Glomerular visceral epithelial cell (primary cell): ENCODE measurements around the gene BMPER.
A peak's percentile ranks its signal among the peaks of the same experiment; 100 is the strongest.

Source experiments
- DNase-seq: peaks from one replicate; pipeline ENCODE4 v3.0.0-alpha.2; 2016; ENCODE audit errors: extremely low spot score

The BMPER gene

GRCh38 chr7:33922820-33923219 lies 17.5 kb downstream of the BMPER start:
- DNase-seq = no peak

GRCh38 chr7:33923440-33924229 lies 18.3 kb downstream of the BMPER start:
- DNase-seq = no peak

DNA sequence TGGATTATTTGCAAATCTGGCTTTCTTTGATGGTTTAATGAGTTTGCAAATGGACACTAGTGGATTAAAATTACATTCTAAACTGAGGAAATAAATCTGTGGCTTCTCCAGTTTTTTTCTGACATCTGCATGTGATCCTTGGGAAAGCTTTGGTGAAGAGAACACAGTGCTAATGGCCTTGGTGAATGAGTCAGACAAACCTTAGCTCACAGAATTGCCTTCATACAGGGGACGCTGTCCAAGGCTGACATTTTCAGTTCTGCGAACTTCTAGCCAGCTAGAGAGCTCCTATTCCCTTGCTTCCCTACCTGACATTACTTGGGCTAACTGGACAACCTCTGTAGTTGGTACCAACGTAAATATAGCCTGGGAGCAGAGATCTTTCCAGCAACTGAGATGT lies 21.2 kb downstream of the BMPER start:
- DNase-seq = no peak

- no peak for DNase-seq
Observed at GRCh38 chr7:33928986-33929385, 23.6 kb downstream of the BMPER start.

- no peak for DNase-seq
Observed at GRCh38 chr7:33932221-33932620, 26.9 kb downstream of the BMPER start.

GRCh38 chr7:33932832-33933468 lies 27.6 kb downstream of the BMPER start:
- DNase-seq = peak; percentile 78

- peak; percentile 61 for DNase-seq
Observed at GRCh38 chr7:33933611-33934281, 28.4 kb downstream of the BMPER start.

GRCh38 chr7:33934391-33934790 lies 29.1 kb downstream of the BMPER start:
- DNase-seq = no peak

DNA sequence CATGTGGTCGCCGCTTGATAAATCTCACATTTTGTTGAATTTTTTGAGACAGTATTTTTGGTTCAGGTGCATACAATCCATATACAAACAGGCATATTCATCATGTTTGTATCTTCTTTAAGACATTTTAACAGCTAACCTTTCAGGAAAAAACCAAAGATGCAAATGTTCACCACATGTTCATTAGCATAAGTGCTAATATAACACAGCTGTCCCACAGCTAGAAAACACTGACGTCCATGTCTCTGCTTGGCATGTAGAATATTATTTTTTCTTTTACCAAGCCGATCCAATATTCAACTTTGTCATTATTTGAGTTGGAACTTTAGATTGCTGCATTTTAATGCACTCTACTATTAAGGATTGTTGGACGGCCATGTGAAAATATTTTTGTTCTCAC lies 31.2 kb downstream of the BMPER start:
- DNase-seq = no peak

DNA sequence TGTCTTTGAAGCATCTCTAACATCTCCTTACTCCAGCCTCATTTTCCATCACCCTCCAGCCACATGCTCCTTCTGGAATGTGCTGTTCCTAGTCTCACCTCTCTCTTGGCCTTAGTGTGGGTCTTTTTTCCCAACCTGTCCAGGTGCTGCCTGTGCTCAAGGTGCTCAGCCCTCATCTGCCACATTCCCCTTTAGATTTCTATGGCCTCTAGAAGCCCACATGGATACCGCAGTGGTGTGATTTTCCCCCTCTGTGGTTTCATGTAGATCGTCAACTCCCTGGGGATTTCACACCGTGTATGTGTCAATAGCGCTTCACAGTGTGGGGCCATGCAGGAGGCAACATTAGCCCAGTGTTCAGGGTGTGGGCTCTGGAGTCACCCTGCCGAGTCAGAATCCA lies 32.5 kb downstream of the BMPER start:
- no peak for DNase-seq

- DNase-seq = no peak
Observed at GRCh38 chr7:33939121-33939520, 33.8 kb downstream of the BMPER start.

GRCh38 chr7:33940503-33940902 lies 35.2 kb downstream of the BMPER start:
- no peak for DNase-seq

GRCh38 chr7:33941418-33941817 lies 36.1 kb downstream of the BMPER start:
- no peak for DNase-seq

DNA sequence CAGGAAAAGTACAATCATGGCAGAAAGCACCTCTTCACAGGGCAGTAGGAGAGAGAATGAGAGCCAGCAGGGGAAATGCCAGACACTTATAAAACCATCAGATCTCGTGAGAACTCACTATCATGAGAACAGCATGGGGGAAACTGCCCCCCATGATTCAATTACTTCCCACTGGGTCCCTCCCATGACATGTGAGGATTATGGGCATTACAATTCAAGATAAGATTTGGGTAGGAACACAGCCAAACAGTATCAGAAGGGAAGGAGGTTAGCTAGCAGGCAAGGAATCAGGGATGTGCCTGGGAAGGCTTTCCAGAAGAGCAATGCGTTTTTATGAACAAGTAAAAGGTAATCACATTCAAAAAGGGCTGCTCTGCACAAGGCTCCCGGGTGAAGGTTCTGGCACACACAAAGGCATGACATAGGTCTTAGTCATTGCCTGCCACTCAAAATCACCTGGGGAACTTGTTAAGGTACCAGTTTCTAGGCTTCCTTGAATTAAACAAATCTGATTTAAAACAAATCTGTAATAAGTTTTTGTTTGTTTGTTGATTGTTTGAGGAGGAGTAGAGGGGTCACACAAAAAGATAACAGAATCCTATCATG lies 40.9 kb downstream of the BMPER start:
- DNase-seq = no peak

GRCh38 chr7:33950047-33950714 lies 44.8 kb downstream of the BMPER start:
- no peak for DNase-seq

- no peak for DNase-seq
Observed at GRCh38 chr7:33952824-33953223, 47.5 kb downstream of the BMPER start.

DNA sequence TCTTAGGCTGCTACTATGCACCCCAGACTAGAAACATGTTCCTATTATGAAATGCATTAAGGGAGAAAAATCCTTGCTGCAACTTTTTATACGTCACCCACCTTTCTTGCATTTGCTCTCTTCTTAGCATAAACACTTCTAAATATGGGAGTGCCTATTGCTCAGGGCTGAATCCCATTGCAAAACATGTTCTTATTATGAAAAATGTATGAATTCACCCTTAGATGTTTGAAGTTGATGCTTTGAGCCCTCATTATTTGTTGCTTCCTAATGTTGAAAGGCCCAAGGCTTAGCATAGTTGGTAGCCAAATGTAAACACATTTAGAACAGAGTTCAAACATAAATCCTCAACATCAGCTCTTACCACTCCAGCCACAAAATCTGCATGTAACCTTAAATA lies 52.8 kb downstream of the BMPER start:
- no peak for DNase-seq

- DNase-seq = no peak
Observed at GRCh38 chr7:33959676-33960075, 54.3 kb downstream of the BMPER start.

DNA sequence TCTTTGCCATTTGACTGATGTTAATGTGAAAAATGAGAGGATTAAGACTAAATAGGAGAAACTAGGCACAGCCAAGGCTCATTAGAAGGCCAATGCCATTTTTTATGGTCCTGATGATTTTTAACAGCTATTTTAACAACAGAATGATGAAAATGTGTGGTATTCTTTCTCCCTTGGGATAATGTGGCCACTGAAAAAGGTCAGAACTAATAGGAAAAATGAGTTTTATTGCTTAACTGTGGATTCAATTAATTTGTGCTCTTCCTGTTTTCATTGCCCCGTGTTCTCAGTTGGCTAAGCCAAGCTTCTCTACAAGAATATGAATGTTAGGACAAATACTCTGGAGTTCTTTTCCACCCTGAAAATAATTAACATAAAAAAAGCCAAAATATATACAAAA lies 56.6 kb downstream of the BMPER start:
- no peak for DNase-seq

- peak; percentile 19 for DNase-seq
Observed at GRCh38 chr7:33964417-33965182, 59.3 kb downstream of the BMPER start.

- no peak for DNase-seq
Observed at GRCh38 chr7:33965183-33965744, 59.9 kb downstream of the BMPER start.
